NB4 (cell line): ENCODE measurements around the gene CHAD.
"Not testable (repeated sequence)": the region's sequence is repeated elsewhere in the genome, so short reads cannot be mapped to it uniquely, and the experiment has no call there.

Experiments
- DNase-seq: peaks from one replicate; pipeline ENCODE4 v3.0.0; 2010; ENCODE audit warnings: low read depth
- H3K4me3 ChIP-seq: one replicate; pipeline ENCODE4 v1.5.1; 2011; ENCODE audit warnings: mild to moderate bottlenecking, low read depth, low read length, moderate library complexity
- MYC ChIP-seq: IDR thresholded peaks from 2 replicates; pipeline ENCODE4 v1.6.1; 2011; ENCODE audit warnings: low read depth, low read length
- POLR2A ChIP-seq: IDR thresholded peaks from 2 replicates; pipeline ENCODE4 v1.6.1; 2011; ENCODE audit warnings: mild to moderate bottlenecking; ENCODE audit not compliant: insufficient read length; ENCODE audit errors: extremely low read depth
- TF ChIP-seq, protein P1 (sequence below): IDR thresholded peaks from 2 replicates; pipeline ENCODE4 v1.6.1; 2011; ENCODE audit warnings: low read depth, low read length
- TF ChIP-seq, protein P2 (sequence below): IDR thresholded peaks from one replicate; pipeline ENCODE4 v1.5.1; 2012; ENCODE audit warnings: low read depth, low read length

CHAD gene

DNA sequence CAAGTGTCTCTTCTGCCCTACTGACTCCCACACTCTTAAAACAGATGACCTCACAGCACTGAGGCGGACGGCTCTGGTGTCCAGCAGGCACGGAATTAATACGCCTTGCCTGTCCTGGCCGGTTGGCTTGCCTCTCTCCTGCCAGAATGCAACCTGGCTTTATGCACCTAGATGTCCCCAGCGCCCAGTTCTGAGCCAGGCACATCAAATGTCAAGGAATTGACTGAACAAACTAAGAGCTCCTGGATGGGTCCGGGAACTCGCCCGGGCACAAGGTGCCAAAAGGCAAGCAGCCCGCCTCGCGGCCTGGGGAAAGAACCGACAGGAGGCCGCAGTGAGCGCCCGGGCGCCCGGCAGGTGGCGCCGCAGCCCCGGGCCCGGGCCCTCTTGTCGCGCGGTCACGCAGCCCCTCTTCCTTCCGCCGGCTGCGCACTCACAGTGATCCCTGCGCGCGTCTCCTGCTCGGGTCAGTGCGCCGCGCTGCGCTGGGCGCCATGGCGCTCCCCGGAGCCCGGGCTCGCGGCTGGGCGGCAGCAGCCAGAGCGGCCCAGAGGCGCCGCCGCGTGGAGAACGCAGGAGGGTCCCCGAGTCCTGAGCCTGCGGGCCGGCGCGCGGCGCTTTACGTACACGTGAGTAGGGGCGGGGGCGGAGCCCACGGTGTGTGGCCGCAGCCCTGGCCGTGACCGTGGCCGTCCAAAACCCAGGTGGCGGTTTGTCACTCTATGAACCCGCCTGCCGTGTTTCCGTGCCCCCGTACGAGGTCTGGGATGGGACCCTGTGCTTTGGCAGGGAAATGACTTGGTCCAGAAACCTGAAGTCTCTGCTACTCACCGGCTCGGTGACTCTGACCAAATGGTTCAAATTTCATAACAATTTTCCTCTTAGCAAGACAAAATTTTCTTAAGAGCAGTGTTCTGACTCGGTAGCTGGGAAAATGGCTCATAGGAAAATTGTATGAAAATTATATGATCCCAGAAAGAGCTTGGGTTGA lies 10.0 kb upstream of the CHAD start, which contains the start of gene RSAD1:
Gene RSAD1, plus strand, starts transcription at position 470 of the 991 bp plus-strand sequence. Its CDS starts 25 bp downstream, at position 495.
- DNase-seq = peak; percentile 95
- TF ChIP-seq POLR2A = peak; percentile 78
- TF ChIP-seq, protein P1, sequence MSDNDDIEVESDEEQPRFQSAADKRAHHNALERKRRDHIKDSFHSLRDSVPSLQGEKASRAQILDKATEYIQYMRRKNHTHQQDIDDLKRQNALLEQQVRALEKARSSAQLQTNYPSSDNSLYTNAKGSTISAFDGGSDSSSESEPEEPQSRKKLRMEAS = peak; percentile 70
- peak; percentile 85 for TF ChIP-seq MYC
- TF ChIP-seq, protein P2, sequence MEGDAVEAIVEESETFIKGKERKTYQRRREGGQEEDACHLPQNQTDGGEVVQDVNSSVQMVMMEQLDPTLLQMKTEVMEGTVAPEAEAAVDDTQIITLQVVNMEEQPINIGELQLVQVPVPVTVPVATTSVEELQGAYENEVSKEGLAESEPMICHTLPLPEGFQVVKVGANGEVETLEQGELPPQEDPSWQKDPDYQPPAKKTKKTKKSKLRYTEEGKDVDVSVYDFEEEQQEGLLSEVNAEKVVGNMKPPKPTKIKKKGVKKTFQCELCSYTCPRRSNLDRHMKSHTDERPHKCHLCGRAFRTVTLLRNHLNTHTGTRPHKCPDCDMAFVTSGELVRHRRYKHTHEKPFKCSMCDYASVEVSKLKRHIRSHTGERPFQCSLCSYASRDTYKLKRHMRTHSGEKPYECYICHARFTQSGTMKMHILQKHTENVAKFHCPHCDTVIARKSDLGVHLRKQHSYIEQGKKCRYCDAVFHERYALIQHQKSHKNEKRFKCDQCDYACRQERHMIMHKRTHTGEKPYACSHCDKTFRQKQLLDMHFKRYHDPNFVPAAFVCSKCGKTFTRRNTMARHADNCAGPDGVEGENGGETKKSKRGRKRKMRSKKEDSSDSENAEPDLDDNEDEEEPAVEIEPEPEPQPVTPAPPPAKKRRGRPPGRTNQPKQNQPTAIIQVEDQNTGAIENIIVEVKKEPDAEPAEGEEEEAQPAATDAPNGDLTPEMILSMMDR = peak; percentile 61
- peak within 1 kb of the TSS; percentile 85 for H3K4me3 ChIP-seq

GRCh38 chr17:50477976-50478375 lies 9.3 kb upstream of the CHAD start:
- TF ChIP-seq MYC (no peak), POLR2A (no peak)
- TF ChIP-seq, protein P2 = no peak
- TF ChIP-seq, protein P1 = no peak
- DNase-seq = no peak
- H3K4me3 ChIP-seq = peak overlapping the region; percentile 59

DNA sequence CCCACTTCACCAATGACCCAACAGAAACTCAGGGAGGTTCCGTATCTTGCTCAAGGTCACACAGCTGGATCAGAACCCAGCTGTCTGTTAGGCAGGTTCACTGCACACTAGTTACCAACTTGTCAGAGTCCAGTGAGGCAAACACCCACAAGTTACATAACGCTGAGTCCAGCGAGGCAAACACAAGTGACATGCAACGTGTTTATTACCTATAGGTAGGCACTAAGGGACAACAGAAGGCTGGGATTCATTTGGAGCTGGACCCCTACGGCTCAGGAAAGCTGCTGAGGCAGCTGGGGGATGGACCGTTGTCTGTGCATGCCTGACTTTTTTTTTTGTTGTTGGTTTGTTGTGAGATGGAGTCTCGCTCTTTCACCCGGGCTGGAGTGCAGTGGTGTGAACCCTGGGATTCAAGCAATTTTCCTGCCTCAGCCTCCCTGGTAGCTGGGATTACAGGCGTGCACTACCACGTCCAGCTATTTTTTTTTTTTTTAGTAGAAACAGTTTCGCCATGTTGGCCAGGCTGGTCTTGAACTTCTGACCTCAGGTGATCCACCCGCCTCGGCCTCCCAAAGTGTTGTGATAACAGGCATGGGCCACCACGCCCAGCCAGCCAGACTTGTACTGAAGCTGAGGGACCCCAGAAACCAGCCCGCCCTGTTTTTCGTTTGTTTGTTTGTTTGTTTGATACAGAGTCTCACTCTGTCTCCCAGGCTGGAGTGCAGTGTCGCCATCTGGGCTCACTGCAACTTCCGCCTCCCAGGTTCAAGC lies 8.1 kb upstream of the CHAD start:
- TF ChIP-seq, protein P2 = no peak
- TF ChIP-seq MYC = no peak
- TF ChIP-seq, protein P1 = no peak
- TF ChIP-seq POLR2A = no peak
- H3K4me3 ChIP-seq = no peak overlapping the region
- no peak for DNase-seq

GRCh38 chr17:50475775-50476544 lies 7.3 kb upstream of the CHAD start:
- DNase-seq, H3K4me3 ChIP-seq: not testable (repeated sequence)

GRCh38 chr17:50475362-50475761 lies 6.7 kb upstream of the CHAD start:
- H3K4me3 ChIP-seq = no peak overlapping the region
- TF ChIP-seq, protein P2 = no peak
- TF ChIP-seq MYC (no peak), POLR2A (no peak)
- TF ChIP-seq, protein P1 = no peak
- no peak for DNase-seq
